ENCODE data around the gene KNSTRN. TPM values are rescaled to one million over a fixed set of nuclear protein-coding genes. Genes with fewer than 3 reads are reported as not detected.

The KNSTRN gene
- polyA plus RNA-seq, 1 donor (not counting 4 experiments of a cell fraction or from before 2014, with no cell fraction given), result 42.4 TPM

GRCh38 chr15:40338921-40339620 is 43.5 kb upstream of the KNSTRN start:
- dilution Hi-C loops (cut with MboI; ENCODE audit: extremely low pct_ligation_motif_present, low sequenced_read_pairs), result no loop called here
- FAIRE-seq (peak; percentile 99), DNase-seq (ENCODE audit: low read depth, low spot score) (peak; percentile 89)
- Histone ChIP-seq H3K9ac (ENCODE audit: control insufficient read depth, extremely low read depth, insufficient read depth, low read length) (peak overlapping the region; percentile 96), H3K4me2 (ENCODE audit: control insufficient read depth, extremely low read depth, insufficient read depth, low read depth, low read length) (peak overlapping the region; percentile 97), H3K9me1 (ENCODE audit: control insufficient read depth, extremely low read depth, insufficient read depth, low read length) (no peaks in the 10 kb centered on the region), H3K4me1 (ENCODE audit: control insufficient read depth, extremely low read depth, insufficient read depth, low read length) (peaks cover 92% of the 10 kb centered on the region), H3K79me2 (ENCODE audit: control insufficient read depth, insufficient read depth, low read length) (peaks cover 35% of the 10 kb centered on the region), H4K20me1 (ENCODE audit: control insufficient read depth, extremely low read depth, insufficient read depth, low read length) (no peaks in the 10 kb centered on the region), H3K9me3 (ENCODE audit: control insufficient read depth, low read depth, low read length) (no peaks in the 10 kb centered on the region), H3K27ac (ENCODE audit: control insufficient read depth, insufficient read depth, low read length) (peak overlapping the region; percentile 91), H3K36me3 (ENCODE audit: control insufficient read depth in 2 of 2, extremely low read depth in 1 of 2, insufficient read depth in 2 of 2, low read length in 2 of 2) (peaks cover 22 to 33% of the 10 kb centered on the region in 2 experiments), H2AFZ (ENCODE audit: control insufficient read depth, low read length) (no peak overlapping the region), H3K27me3 (ENCODE audit: control insufficient read depth, extremely low read depth, insufficient read depth, low read length) (no peaks in the 10 kb centered on the region), H3K4me3 (ENCODE audit: control insufficient read depth in 2 of 3, extremely low read depth in 1 of 3, insufficient read depth in 2 of 3, low read depth in 1 of 3, low read length in 3 of 3) (peak overlapping the region; percentile 74 to 90 (median 75))
- TF ChIP-seq CTCF (optimal IDR thresholded peaks at IDR 0.05 in 1 of 3, IDR thresholded peaks at IDR 0.05 in 1 of 3, conservative IDR thresholded peaks at IDR 0.05 in 1 of 3; ENCODE audit: extremely low read depth in 1 of 3, insufficient read depth in 2 of 3, low read length in 3 of 3) (no peak), EZH2 (IDR thresholded peaks at IDR 0.05; ENCODE audit: low read length) (no peak)

GRCh38 chr15:40339621-40339945 is 42.9 kb upstream of the KNSTRN start:
- no peak overlapping the region for H2AFZ ChIP-seq (ENCODE audit: control insufficient read depth, low read length)
- peaks cover 35% of the 10 kb centered on the region for H3K79me2 ChIP-seq (ENCODE audit: control insufficient read depth, insufficient read depth, low read length)
- dilution Hi-C loops (cut with MboI; ENCODE audit: extremely low pct_ligation_motif_present, low sequenced_read_pairs), result no loop called here
- FAIRE-seq (no peak), DNase-seq (ENCODE audit: low read depth, low spot score) (no peak)
- H4K20me1 ChIP-seq (ENCODE audit: control insufficient read depth, extremely low read depth, insufficient read depth, low read length), result no peaks in the 10 kb centered on the region
- H3K4me3 ChIP-seq (ENCODE audit: control insufficient read depth in 2 of 3, extremely low read depth in 1 of 3, insufficient read depth in 2 of 3, low read depth in 1 of 3, low read length in 3 of 3), result peak overlapping the region; percentile 74 to 90 (median 75)
- H3K27ac ChIP-seq (ENCODE audit: control insufficient read depth, insufficient read depth, low read length), result peak overlapping the region; percentile 91
- no peaks in the 10 kb centered on the region for H3K9me3 ChIP-seq (ENCODE audit: control insufficient read depth, low read depth, low read length)
- no peaks in the 10 kb centered on the region for H3K27me3 ChIP-seq (ENCODE audit: control insufficient read depth, extremely low read depth, insufficient read depth, low read length)
- peak overlapping the region; percentile 97 for H3K4me2 ChIP-seq (ENCODE audit: control insufficient read depth, extremely low read depth, insufficient read depth, low read depth, low read length)
- peak overlapping the region; percentile 96 for H3K9ac ChIP-seq (ENCODE audit: control insufficient read depth, extremely low read depth, insufficient read depth, low read length)
- H3K4me1 ChIP-seq (ENCODE audit: control insufficient read depth, extremely low read depth, insufficient read depth, low read length), result peaks cover 90% of the 10 kb centered on the region
- no peaks in the 10 kb centered on the region for H3K9me1 ChIP-seq (ENCODE audit: control insufficient read depth, extremely low read depth, insufficient read depth, low read length)
- H3K36me3 ChIP-seq (ENCODE audit: control insufficient read depth in 2 of 2, extremely low read depth in 1 of 2, insufficient read depth in 2 of 2, low read length in 2 of 2), result peaks cover 18 to 30% of the 10 kb centered on the region in 2 experiments
- TF ChIP-seq EZH2 (IDR thresholded peaks at IDR 0.05; ENCODE audit: low read length) (no peak), CTCF (optimal IDR thresholded peaks at IDR 0.05 in 1 of 3, IDR thresholded peaks at IDR 0.05 in 1 of 3, conservative IDR thresholded peaks at IDR 0.05 in 1 of 3; ENCODE audit: extremely low read depth in 1 of 3, insufficient read depth in 2 of 3, low read length in 3 of 3) (peak in 1 of 3 experiments; percentile 25)

All from keratinocyte (primary cell).